Astrocyte (in vitro differentiated cells and primary cell): ENCODE measurements around the gene LCN10. TPM values are rescaled to one million over a fixed set of nuclear protein-coding genes. Genes with fewer than 3 reads are reported as not detected.
"Not testable (repeated sequence)": the region's sequence is repeated elsewhere in the genome, so short reads cannot be mapped to it uniquely, and the experiment has no call there.

Source experiments
- DNase-seq: peaks from one replicate; pipeline ENCODE4 v3.0.0-alpha.2; 2010; ENCODE audit warnings: low read depth
- FAIRE-seq: peaks from 2 replicates; lab custom pipeline; 2011; peaks lifted over from hg19 to GRCh38; lab: Jason Lieb, UNC
- H2AFZ ChIP-seq: 2 replicates; pipeline ENCODE4 v1.6.0; 2012; ENCODE audit warnings: low read depth, low read length, inconsistent platforms
- H3K27ac ChIP-seq: 2 replicates; pipeline ENCODE4 v1.5.1; 2011; ENCODE audit warnings: low read depth, low read length, inconsistent platforms
- H3K27me3 ChIP-seq: 2 replicates; pipeline ENCODE4 v1.6.0; 2011; ENCODE audit warnings: low read length, inconsistent platforms; ENCODE audit not compliant: insufficient read depth
- H3K36me3 ChIP-seq: 2 replicates; pipeline ENCODE4 v1.5.1; 2011; ENCODE audit warnings: low read length, inconsistent platforms; ENCODE audit not compliant: insufficient read depth
- H3K4me1 ChIP-seq: 2 replicates; pipeline ENCODE4 v1.5.1; 2011; ENCODE audit warnings: low read length, inconsistent platforms; ENCODE audit not compliant: insufficient read depth
- H3K4me2 ChIP-seq: 2 replicates; pipeline ENCODE4 v1.6.0; 2012; ENCODE audit warnings: low read length, inconsistent platforms
- H3K4me3 ChIP-seq: 2 replicates; pipeline ENCODE4 v1.5.1; 2011; ENCODE audit warnings: low read depth, mild to moderate bottlenecking, low read length, inconsistent platforms; ENCODE audit not compliant: insufficient read depth
- H3K79me2 ChIP-seq: 2 replicates; pipeline ENCODE4 v1.6.0; 2012; ENCODE audit warnings: mild to moderate bottlenecking, low read length, inconsistent platforms; ENCODE audit not compliant: insufficient read depth
- H3K9ac ChIP-seq: 2 replicates; pipeline ENCODE4 v1.6.0; 2012; ENCODE audit warnings: mild to moderate bottlenecking, low read length, inconsistent platforms
- H3K9me3 ChIP-seq: 2 replicates; pipeline ENCODE4 v1.5.1; 2012; ENCODE audit warnings: low read depth, mild to moderate bottlenecking, low read length, inconsistent platforms; ENCODE audit not compliant: insufficient read depth
- H4K20me1 ChIP-seq: 2 replicates; pipeline ENCODE4 v1.6.0; 2012; ENCODE audit warnings: low read length, inconsistent platforms; ENCODE audit not compliant: insufficient read depth
- H3K27ac Mint-ChIP-seq: one replicate; pipeline ENCODE4 v1.8.0; 2021; ENCODE audit warnings: mild to moderate bottlenecking, mixed read lengths; ENCODE audit not compliant: unreplicated experiment
- H3K27me3 Mint-ChIP-seq: one replicate; pipeline ENCODE4 v1.8.0; 2021; ENCODE audit warnings: low read depth, mixed read lengths; ENCODE audit not compliant: unreplicated experiment
- H3K36me3 Mint-ChIP-seq: one replicate; pipeline ENCODE4 v1.8.0; 2021; ENCODE audit warnings: low read depth, mixed read lengths; ENCODE audit not compliant: unreplicated experiment
- H3K4me1 Mint-ChIP-seq: one replicate; pipeline ENCODE4 v1.8.0; 2021; ENCODE audit warnings: low read depth, mixed read lengths; ENCODE audit not compliant: unreplicated experiment
- H3K4me3 Mint-ChIP-seq: one replicate; pipeline ENCODE4 v1.8.0; 2021; ENCODE audit warnings: mild to moderate bottlenecking, moderate library complexity, mixed read lengths; ENCODE audit not compliant: unreplicated experiment
- H3K9me3 Mint-ChIP-seq: one replicate; pipeline ENCODE4 v1.8.0; 2021; ENCODE audit warnings: mild to moderate bottlenecking, mixed read lengths; ENCODE audit not compliant: unreplicated experiment
- CTCF ChIP-seq: IDR thresholded peaks from 2 replicates; pipeline ENCODE4 v1.5.1; 2011; ENCODE audit warnings: low read depth, mild to moderate bottlenecking, inconsistent platforms, low read length, moderate library complexity; ENCODE audit not compliant: insufficient read depth
- EZH2 ChIP-seq: IDR thresholded peaks from 2 replicates; pipeline ENCODE4 v1.6.1; 2012; ENCODE audit warnings: mild to moderate bottlenecking, low read length, inconsistent platforms; ENCODE audit not compliant: insufficient read depth
- total RNA-seq: library from RNA; stranded (reverse); gene quantifications from 2 replicates; pipeline ENCODE4 v1.2.1, GENCODE V29; 2021

The LCN10 gene
- total RNA-seq, 1 donor from 2014 or later = not detected

- Mint-ChIP-seq H3K27me3 (peaks cover 1% of the 10 kb centered on the region), H3K4me3 (peak overlapping the region; percentile 50), H3K4me1 (no peaks in the 10 kb centered on the region), H3K9me3 (no peaks in the 10 kb centered on the region), H3K27ac (no peak overlapping the region), H3K36me3 (peaks cover 2% of the 10 kb centered on the region)
- peak overlapping the region; percentile 58 for H3K4me2 ChIP-seq
- peaks cover 13% of the 10 kb centered on the region for H3K4me1 ChIP-seq
- no peak for FAIRE-seq
- H3K4me3 ChIP-seq = no peak overlapping the region
- DNase-seq = no peak
- TF ChIP-seq EZH2 = no peak
- TF ChIP-seq CTCF = peak; percentile 74
- no peak overlapping the region for H3K27ac ChIP-seq
- peaks cover 12% of the 10 kb centered on the region for H4K20me1 ChIP-seq
- peaks cover 6% of the 10 kb centered on the region for H3K27me3 ChIP-seq
- no peaks in the 10 kb centered on the region for H3K36me3 ChIP-seq
- H3K9me3 ChIP-seq = no peaks in the 10 kb centered on the region
- H3K79me2 ChIP-seq = peaks cover 9% of the 10 kb centered on the region
- no peak overlapping the region for H3K9ac ChIP-seq
- no peak overlapping the region for H2AFZ ChIP-seq
Measured at GRCh38 chr9:136787690-136788400, 45.1 kb upstream of the LCN10 start.

GRCh38 chr9:136786983-136787382 is 44.2 kb upstream of the LCN10 start:
- FAIRE-seq, DNase-seq: not testable (repeated sequence)

GRCh38 chr9:136786451-136786850 is 43.7 kb upstream of the LCN10 start:
- Mint-ChIP-seq H3K4me1 (no peaks in the 10 kb centered on the region), H3K4me3 (no peak overlapping the region), H3K36me3 (no peaks in the 10 kb centered on the region), H3K27me3 (peaks cover 8% of the 10 kb centered on the region), H3K9me3 (no peaks in the 10 kb centered on the region), H3K27ac (no peak overlapping the region)
- no peaks in the 10 kb centered on the region for H4K20me1 ChIP-seq
- H3K79me2 ChIP-seq = peaks cover under 1% of the 10 kb centered on the region
- peaks cover 6% of the 10 kb centered on the region for H3K27me3 ChIP-seq
- H3K9me3 ChIP-seq = no peaks in the 10 kb centered on the region
- peaks cover 3% of the 10 kb centered on the region for H3K4me1 ChIP-seq
- H3K4me2 ChIP-seq = no peak overlapping the region
- no peak overlapping the region for H2AFZ ChIP-seq
- TF ChIP-seq CTCF (no peak), EZH2 (no peak)
- H3K9ac ChIP-seq = no peak overlapping the region
- no peak overlapping the region for H3K4me3 ChIP-seq
- FAIRE-seq = no peak
- no peak for DNase-seq
- no peaks in the 10 kb centered on the region for H3K36me3 ChIP-seq
- no peak overlapping the region for H3K27ac ChIP-seq

More at GRCh38 chr9:136786983-136787382, 44.2 kb upstream of the LCN10 start:
- H3K4me1 Mint-ChIP-seq, H3K4me3 ChIP-seq, H3K9ac ChIP-seq, H3K79me2 ChIP-seq, H3K4me3 Mint-ChIP-seq, H3K36me3 ChIP-seq, H3K36me3 Mint-ChIP-seq, H3K9me3 ChIP-seq, H3K27ac ChIP-seq, H3K4me1 ChIP-seq, H2AFZ ChIP-seq, H3K27ac Mint-ChIP-seq, H3K9me3 Mint-ChIP-seq, H3K27me3 Mint-ChIP-seq, H3K4me2 ChIP-seq, H4K20me1 ChIP-seq, H3K27me3 ChIP-seq: not testable (repeated sequence)

GRCh38 chr9:136785565-136786355 is 43.0 kb upstream of the LCN10 start:
- H3K4me1 Mint-ChIP-seq, H3K79me2 ChIP-seq, H3K4me3 ChIP-seq, H3K36me3 ChIP-seq, H3K27ac ChIP-seq, H3K4me3 Mint-ChIP-seq, H4K20me1 ChIP-seq, H3K9me3 ChIP-seq, H3K4me2 ChIP-seq, FAIRE-seq, H3K4me1 ChIP-seq, DNase-seq, H2AFZ ChIP-seq, H3K36me3 Mint-ChIP-seq, H3K9ac ChIP-seq, H3K27me3 ChIP-seq, H3K9me3 Mint-ChIP-seq: not testable (repeated sequence)
- peak overlapping the region; percentile 41 for H3K27ac Mint-ChIP-seq
- peaks cover 10% of the 10 kb centered on the region for H3K27me3 Mint-ChIP-seq
